ENCODE data around the gene PFDN4.

DNA sequence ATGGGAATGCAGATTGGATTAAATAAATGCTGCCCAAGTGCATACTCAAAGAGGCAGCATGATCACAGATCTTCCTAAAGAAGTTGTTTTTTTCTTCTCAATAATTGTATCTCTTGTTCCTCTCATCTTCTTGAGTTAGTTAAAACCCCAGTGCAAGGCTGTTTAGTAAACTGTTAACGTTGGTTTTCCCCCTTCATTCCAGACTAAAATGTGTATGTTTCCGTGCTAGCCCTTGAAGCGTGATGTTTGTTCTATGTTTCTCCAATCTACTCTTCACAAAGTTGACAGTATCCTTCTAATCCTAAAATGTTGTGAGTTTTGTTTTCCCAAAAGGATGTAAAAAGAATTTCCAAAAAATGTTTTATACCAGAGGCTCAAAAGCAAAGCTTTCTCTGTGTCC, 49.7 kb upstream of the PFDN4 start:
- TF ChIP-seq, protein P1, sequence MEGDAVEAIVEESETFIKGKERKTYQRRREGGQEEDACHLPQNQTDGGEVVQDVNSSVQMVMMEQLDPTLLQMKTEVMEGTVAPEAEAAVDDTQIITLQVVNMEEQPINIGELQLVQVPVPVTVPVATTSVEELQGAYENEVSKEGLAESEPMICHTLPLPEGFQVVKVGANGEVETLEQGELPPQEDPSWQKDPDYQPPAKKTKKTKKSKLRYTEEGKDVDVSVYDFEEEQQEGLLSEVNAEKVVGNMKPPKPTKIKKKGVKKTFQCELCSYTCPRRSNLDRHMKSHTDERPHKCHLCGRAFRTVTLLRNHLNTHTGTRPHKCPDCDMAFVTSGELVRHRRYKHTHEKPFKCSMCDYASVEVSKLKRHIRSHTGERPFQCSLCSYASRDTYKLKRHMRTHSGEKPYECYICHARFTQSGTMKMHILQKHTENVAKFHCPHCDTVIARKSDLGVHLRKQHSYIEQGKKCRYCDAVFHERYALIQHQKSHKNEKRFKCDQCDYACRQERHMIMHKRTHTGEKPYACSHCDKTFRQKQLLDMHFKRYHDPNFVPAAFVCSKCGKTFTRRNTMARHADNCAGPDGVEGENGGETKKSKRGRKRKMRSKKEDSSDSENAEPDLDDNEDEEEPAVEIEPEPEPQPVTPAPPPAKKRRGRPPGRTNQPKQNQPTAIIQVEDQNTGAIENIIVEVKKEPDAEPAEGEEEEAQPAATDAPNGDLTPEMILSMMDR (IDR thresholded peaks at IDR 0.05; ENCODE audit: low read depth, low read length, poor library complexity, severe bottlenecking) = no peak
- TF ChIP-seq EZH2phosphoT487 (IDR thresholded peaks at IDR 0.05; ENCODE audit: borderline replicate concordance, low read length) = no peak
